ENCODE data around the gene SPEF2.

SPEF2 gene

DNA sequence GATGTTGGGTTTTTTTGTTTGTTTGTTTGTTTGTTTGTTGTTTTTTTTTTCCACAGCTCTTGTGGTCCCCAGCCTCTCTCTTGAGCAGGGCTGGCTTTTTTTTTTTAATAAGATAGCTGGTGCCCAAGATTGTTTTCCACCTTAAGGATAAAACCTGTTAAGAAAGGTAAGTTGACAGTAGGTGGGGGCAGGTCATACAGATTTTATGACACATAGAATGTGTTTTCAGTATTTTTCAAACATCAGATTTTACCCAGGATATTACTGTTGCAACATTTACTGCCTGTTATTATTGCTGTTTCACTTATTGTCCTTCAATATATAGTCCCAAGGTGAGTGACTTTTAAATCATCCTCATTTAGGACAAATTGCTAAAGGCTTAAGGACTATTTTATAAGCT lies 235.1 kb downstream of the SPEF2 start:
- TF ChIP-seq, protein P1, sequence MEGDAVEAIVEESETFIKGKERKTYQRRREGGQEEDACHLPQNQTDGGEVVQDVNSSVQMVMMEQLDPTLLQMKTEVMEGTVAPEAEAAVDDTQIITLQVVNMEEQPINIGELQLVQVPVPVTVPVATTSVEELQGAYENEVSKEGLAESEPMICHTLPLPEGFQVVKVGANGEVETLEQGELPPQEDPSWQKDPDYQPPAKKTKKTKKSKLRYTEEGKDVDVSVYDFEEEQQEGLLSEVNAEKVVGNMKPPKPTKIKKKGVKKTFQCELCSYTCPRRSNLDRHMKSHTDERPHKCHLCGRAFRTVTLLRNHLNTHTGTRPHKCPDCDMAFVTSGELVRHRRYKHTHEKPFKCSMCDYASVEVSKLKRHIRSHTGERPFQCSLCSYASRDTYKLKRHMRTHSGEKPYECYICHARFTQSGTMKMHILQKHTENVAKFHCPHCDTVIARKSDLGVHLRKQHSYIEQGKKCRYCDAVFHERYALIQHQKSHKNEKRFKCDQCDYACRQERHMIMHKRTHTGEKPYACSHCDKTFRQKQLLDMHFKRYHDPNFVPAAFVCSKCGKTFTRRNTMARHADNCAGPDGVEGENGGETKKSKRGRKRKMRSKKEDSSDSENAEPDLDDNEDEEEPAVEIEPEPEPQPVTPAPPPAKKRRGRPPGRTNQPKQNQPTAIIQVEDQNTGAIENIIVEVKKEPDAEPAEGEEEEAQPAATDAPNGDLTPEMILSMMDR (IDR thresholded peaks at IDR 0.05) = no peak

DNA sequence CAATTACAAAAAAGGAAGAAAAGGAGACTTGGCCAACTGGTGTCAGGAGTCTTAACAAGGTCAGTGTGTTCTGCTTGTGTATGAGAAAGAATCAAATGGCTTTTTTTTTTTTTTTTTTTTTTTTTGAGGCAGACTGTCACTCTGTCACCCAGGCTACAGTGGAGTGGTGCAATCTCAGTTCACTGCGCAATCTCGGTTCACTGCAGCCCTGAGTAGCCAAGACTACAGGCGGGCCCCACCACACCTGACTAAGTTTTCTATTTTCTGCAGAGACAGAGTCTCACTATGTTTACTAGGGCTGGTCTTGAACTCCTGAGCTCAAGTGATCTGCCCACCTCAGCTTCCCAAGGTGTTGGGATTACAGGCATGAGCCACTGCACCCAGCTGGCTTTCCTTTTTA lies 236.0 kb downstream of the SPEF2 start:
- TF ChIP-seq, protein P1 (IDR thresholded peaks at IDR 0.05) = no peak

DNA sequence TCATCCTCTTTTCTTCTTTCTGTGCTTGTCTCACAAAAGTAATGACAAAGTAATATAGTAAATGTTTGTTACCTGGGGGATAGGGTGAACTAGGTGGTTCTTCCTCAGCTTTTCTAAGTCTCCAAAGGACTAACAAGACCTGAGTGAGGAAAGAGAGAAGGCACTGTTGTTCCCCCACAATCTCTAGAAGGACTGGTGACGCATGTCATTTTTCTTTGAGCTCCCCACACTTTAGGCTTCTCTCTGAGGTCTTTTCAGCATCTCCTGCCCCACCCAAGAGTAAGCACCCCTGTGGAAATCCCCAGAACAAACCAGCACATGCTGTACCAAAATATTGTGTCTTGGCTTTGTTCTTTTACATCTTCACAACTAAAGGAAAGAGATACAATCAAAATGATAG lies 236.6 kb downstream of the SPEF2 start:
- TF ChIP-seq, protein P1 (IDR thresholded peaks at IDR 0.05) = no peak

DNA sequence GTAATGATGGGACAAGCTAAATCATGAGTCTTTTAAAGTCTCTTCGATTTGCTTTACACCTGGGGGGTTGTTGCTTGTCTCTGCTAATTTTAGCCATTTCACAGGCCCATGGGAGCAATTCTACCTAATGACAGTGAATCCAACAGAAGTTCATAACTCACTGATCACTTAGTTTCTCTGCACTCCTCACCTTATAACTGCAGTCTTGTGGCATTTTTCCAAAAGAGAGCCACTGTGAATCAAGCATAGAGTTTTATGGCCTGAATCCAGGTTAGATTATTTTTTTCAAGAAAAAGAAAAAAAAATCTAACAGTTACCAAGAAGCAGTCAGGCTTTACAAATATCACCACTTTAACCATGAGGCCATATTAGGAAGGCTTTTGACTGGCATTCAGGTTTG lies 237.5 kb downstream of the SPEF2 start:
- TF ChIP-seq, protein P1 (IDR thresholded peaks at IDR 0.05) = no peak

- TF ChIP-seq, protein P1 (IDR thresholded peaks at IDR 0.05) = no peak
Measured at GRCh38 chr5:35856765-35857351, 239.2 kb downstream of the SPEF2 start, which contains the start of gene IL7R. TSS of gene IL7R (plus strand) at chr5:35856891. CDS start at chr5:35856978, 87 bp downstream.

GRCh38 chr5:35857606-35858205 lies 240.0 kb downstream of the SPEF2 start:
- TF ChIP-seq, protein P1 (IDR thresholded peaks at IDR 0.05) = no peak

DNA sequence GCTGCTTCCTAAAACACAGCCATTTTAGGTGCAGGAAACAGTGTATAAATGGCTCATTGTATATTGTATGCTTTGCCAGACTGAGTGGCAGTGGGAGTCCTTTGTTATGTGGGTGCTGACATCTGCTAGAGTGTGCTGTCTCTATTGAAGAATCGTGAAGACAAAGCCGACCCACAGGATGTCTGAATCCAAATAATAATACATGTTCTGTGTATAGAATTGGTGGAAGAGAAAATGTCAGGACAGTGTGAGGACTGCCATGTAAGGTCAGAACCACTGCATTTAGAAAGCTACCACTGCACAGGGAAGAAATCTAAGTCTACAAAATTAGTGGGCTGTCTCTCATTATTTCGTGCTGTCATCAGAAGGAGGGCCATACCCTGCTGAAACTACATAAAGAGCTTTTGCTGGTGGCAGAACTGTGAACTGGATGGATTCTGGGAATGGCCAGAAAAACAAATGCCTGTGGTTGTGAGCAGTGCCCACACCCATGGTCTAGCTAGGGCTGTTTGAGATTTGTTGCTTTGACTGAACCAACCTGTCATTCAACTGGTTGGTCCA lies 241.5 kb downstream of the SPEF2 start:
- TF ChIP-seq, protein P1 (IDR thresholded peaks at IDR 0.05) = no peak
